Measurements from ENCODE around the gene TRIM43.
"Not testable (repeated sequence)": the region's sequence is repeated elsewhere in the genome, so short reads cannot be mapped to it uniquely, and the experiment has no call there.

TRIM43 gene

DNA sequence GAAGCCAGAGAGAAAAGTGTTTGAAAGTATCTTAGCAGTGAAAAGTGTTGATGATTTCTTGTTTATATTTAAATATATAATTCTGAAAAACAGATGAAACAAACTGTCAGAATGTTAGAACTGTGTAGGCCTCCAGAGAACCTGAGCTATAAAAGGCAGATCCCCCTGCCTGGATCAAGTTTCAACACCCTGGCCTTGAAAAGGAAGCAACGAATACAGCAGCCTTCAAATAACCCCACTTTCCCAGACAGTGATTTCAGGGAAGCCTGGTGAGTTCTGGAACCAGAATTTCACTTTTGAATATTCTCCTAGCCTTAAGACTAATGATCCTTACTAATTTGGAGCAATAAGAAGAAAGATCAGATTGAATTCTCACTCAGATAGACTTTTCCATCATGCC lies 13.3 kb upstream of the TRIM43 start:
- no peak for DNase-seq (ENCODE audit: extremely low read depth, low read depth)
- no peak overlapping the region for H3K4me3 ChIP-seq (replicated peaks; ENCODE audit: low read depth, low read length)
- TF ChIP-seq CTCF (IDR thresholded peaks at IDR 0.05; ENCODE audit: low read depth, low read length, missing control alignments): no peak

DNA sequence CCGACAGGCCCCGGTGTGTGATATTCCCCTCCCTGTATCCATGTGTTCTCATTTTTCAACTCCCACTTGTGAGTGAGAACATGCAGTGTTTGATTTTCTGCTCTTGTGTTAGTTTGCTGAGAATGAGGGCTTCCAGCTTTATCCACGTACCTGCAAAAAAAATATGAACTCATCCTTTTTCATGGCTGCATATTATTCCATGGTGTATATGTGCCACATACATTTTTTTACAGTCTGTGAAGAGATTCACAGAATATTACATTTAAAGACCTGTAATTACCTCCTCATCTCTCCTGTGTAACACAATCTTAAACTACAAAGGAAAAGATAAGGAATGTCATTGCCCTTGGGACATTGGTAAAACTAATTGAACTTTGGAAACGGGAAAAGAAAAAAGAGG lies 8.3 kb upstream of the TRIM43 start:
- H3K4me3 ChIP-seq (replicated peaks; ENCODE audit: low read depth, low read length); DNase-seq (ENCODE audit: extremely low read depth, low read depth): not testable (repeated sequence)

DNA sequence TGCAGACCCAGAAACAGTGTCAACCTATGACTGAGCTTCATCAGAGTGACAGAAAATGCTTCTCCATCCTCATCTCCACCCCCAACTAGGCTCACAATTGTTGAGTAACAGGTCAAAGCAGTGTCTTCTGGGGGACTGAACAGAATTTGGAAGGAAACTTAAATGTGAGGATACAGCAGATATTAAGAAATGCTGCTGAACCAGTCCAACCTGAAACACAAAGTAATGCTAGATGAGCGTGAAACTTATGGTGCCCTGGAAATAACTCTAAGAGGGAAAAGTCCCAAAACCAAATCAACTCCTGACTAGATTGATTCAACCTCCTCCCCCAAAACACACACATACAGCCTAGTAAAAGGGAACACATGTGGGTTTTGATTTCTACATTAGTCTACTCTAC lies 7.5 kb upstream of the TRIM43 start:
- H3K4me3 ChIP-seq (replicated peaks; ENCODE audit: low read depth, low read length); DNase-seq (ENCODE audit: extremely low read depth, low read depth): not testable (repeated sequence)

DNA sequence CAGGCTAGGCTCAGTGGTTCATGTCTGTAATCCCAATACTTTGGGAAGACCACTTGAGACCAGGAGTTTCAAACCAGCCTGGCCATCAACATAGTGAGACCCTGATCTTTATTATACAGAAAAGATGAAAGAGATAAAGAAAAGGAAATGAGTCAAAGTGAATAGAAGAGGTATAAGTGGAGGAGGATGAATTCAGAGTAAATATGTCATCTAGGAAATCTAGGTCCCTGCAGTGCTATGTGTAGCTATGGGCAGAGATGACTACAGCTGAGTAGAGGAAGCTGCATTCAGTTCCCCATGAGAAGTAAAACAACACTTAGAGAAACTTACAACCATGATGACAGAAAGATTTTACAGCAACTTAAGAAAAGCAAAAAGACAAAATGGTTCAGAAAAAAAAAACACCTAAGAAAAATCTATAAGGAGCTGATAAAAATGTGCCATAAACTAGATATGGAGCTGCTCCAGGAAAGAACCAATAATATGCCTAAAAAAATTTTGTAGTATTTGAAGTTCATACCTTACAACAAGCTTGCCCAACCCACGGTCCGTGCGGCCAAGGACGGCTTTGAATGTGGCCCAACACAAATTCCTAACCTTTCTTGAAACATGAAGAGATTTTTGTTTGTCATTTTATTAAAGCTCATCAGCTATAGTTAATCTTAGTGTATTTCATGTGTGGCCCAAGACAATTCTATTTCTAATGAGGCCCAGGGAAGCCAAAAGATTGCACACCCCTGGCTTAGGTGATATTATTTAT lies 1.8 kb upstream of the TRIM43 start:
- not testable (repeated sequence) for DNase-seq (ENCODE audit: extremely low read depth, low read depth)

DNA sequence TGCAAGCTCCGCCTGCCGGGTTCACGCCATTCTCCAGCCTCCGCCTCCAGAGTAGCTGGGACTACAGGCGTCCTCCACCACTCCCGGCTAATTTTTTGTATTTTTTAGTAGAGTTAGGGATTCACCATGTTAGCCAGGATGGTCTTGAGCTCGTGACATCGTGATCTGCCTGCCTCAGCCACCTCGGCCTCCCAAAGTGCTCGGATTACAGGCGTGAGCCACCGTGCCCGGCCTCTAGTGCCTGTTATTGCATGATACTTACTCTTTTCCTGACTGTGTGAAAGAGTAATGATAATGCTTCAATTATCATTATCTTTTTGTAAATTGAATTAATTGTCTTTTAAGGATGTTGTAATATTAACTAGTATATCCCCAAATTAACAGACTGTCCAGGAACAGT lies 1.2 kb downstream of the TRIM43 start:
- DNase-seq (ENCODE audit: extremely low read depth, low read depth); H3K4me3 ChIP-seq (replicated peaks; ENCODE audit: low read depth, low read length): not testable (repeated sequence)

More for the DNA sequence above, 1.8 kb upstream of the TRIM43 start:
- H3K4me3 ChIP-seq (replicated peaks; ENCODE audit: low read depth, low read length): not testable (repeated sequence)

GRCh38 chr2:95595012-95595411 lies 3.2 kb downstream of the TRIM43 start:
- not testable (repeated sequence) for DNase-seq (ENCODE audit: extremely low read depth, low read depth); H3K4me3 ChIP-seq (replicated peaks; ENCODE audit: low read depth, low read length)

DNA sequence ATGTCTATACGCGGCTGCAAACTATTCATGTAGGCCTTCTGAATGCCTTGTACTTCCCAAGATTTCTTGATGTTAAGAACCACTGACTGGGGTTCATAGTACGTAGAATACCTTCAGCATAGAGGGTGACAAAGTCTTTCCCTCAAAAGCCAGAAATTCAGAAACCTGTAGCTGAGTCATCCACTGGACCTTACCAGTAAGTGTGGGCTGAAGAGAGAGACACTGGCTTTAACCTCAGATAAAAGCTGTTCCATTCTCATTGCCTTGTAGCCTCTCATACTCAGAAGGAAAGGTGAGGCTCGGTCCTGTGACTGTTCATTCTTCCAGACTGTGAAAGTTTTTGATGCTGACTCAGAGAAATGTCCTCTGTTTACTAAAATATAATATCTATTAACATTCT lies 9.5 kb downstream of the TRIM43 start:
- DNase-seq (ENCODE audit: extremely low read depth, low read depth); H3K4me3 ChIP-seq (replicated peaks; ENCODE audit: low read depth, low read length): not testable (repeated sequence)

DNA sequence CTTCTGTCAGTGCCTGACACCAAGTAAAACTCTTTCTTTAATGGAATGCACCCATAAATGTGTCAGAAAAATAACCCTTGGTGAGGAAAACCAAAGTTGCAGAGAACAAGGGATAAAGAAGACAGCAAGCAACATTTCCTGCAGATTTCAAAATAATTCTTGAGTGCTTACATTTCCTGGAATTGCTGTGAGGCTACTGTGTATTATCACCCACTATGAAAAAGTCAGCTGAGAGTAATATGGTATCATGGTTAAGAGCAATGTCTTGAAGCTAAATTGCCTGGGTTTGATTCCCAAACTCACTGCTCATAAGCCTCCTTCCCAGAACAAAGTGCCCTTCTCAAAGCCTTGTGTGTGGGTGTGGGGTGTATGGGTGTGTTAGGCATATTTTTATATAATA lies 10.3 kb downstream of the TRIM43 start:
- not testable (repeated sequence) for DNase-seq (ENCODE audit: extremely low read depth, low read depth); H3K4me3 ChIP-seq (replicated peaks; ENCODE audit: low read depth, low read length)

DNA sequence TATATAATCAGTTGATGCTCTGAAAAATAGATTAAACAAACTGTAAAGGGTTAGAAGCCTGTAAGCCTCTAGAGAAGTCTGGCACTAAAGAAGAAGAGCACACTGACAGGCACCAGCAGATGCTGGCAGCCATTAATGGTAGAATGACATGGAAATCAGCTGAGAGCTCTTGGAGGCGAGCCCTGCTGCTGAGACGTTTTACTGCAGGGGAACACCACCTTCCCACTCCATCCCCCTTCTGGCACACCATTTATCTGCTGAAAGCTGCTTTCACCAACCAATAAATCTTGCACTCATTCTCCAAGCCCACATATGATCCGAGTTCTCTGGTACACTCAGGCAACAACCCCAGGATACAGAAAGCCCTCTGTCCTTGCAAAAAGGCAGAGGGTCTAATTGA lies 16.6 kb downstream of the TRIM43 start:
- not testable (repeated sequence) for DNase-seq (ENCODE audit: extremely low read depth, low read depth); H3K4me3 ChIP-seq (replicated peaks; ENCODE audit: low read depth, low read length)

DNA sequence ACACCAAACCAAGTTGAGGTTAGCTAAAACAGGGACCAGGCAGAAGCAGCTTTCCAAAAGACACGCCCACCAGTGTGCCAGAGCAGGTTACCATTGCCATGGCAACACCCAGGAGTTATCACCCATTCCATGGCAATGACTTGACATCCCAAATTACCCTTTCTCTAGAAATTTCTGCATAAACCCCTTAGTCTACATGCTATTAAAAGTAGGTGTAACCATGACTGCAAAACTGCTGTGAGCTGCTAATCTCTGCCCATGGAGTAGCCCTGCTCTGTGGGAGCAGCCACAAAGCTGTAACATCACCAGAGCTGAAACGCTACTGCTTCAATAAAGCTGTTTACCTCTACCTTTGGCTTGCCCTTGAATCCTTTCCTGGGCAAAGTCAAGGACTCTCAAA lies 18.0 kb downstream of the TRIM43 start:
- H3K4me3 ChIP-seq (replicated peaks; ENCODE audit: low read depth, low read length); DNase-seq (ENCODE audit: extremely low read depth, low read depth): not testable (repeated sequence)

- not testable (repeated sequence) for DNase-seq (ENCODE audit: extremely low read depth, low read depth); H3K4me3 ChIP-seq (replicated peaks; ENCODE audit: low read depth, low read length)
Measured at GRCh38 chr2:95613048-95613447, 21.2 kb downstream of the TRIM43 start.

- DNase-seq (ENCODE audit: extremely low read depth, low read depth); H3K4me3 ChIP-seq (replicated peaks; ENCODE audit: low read depth, low read length): not testable (repeated sequence)
Measured at GRCh38 chr2:95622728-95623127, 30.9 kb downstream of the TRIM43 start.

DNA sequence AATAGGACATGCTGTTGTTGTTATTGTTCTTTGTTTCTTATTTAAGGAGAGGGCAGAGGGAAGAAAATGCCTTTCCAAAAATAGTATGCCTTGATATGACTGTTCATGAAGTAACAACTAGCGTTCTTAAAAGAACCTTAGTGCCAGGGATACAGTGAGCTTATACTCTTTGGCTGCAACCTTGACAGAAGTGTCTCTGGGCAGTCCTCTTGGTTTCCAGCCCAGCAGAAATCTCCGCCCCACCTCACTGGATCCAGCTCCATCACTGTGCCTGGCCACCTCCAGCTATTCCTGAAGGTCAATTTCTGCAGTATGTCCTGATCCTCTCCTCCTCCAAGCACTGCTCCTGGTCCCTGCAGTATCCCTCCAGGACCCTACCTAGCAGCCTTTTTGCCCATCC lies 39.2 kb downstream of the TRIM43 start:
- DNase-seq (ENCODE audit: extremely low read depth, low read depth); H3K4me3 ChIP-seq (replicated peaks; ENCODE audit: low read depth, low read length): not testable (repeated sequence)

- not testable (repeated sequence) for H3K4me3 ChIP-seq (replicated peaks; ENCODE audit: low read depth, low read length); DNase-seq (ENCODE audit: extremely low read depth, low read depth)
Measured at GRCh38 chr2:95633626-95634259, 41.9 kb downstream of the TRIM43 start.

- not testable (repeated sequence) for H3K4me3 ChIP-seq (replicated peaks; ENCODE audit: low read depth, low read length); DNase-seq (ENCODE audit: extremely low read depth, low read depth)
Measured at GRCh38 chr2:95640515-95641288, 48.9 kb downstream of the TRIM43 start.

- not testable (repeated sequence) for DNase-seq (ENCODE audit: extremely low read depth, low read depth); H3K4me3 ChIP-seq (replicated peaks; ENCODE audit: low read depth, low read length)
Measured at GRCh38 chr2:95641289-95641575, 49.4 kb downstream of the TRIM43 start.

- H3K4me3 ChIP-seq (replicated peaks; ENCODE audit: low read depth, low read length); DNase-seq (ENCODE audit: extremely low read depth, low read depth): not testable (repeated sequence)
Measured at GRCh38 chr2:95641787-95642186, 50.0 kb downstream of the TRIM43 start.

- H3K4me3 ChIP-seq (replicated peaks; ENCODE audit: low read depth, low read length); DNase-seq (ENCODE audit: extremely low read depth, low read depth): not testable (repeated sequence)
Measured at GRCh38 chr2:95642360-95642759, 50.6 kb downstream of the TRIM43 start.

All from HFF-Myc (cell line).